Neural cell (in vitro differentiated cells): ENCODE results near the gene IL1RAPL2. TPM values are rescaled to one million over a fixed set of nuclear protein-coding genes. Genes with fewer than 3 reads are reported as not detected.

ENCODE experiments used
- H2AFZ ChIP-seq: fragments of 200-600, 300-800 bp; sonication (generic), shearing (Covaris generic); 2 replicates; pipeline ENCODE4 v1.6.0; 2014; ENCODE audit warnings: low read depth, mild to moderate bottlenecking, antibody characterized with exemption, low read length, moderate library complexity
- H3F3A ChIP-seq: fragments of 200-600 bp; shearing (Covaris generic); 2 replicates; pipeline ENCODE4 v1.6.1; 2016; ENCODE audit warnings: mild to moderate bottlenecking, moderate library complexity, mixed read lengths, antibody characterized with exemption, low read length; ENCODE audit not compliant: insufficient read depth, poor library complexity, severe bottlenecking
- H3K27ac ChIP-seq: fragments of 200-600, 300-800 bp; sonication (generic), shearing (Covaris generic); 2 replicates; pipeline ENCODE4 v1.5.1; 2014; ENCODE audit warnings: mild to moderate bottlenecking, low read length, moderate library complexity
- H3K27me3 ChIP-seq: fragments of 300-800, 200-600 bp; sonication (generic), shearing (Covaris generic); 2 replicates; pipeline ENCODE4 v1.6.0; 2014; ENCODE audit warnings: mild to moderate bottlenecking, low read depth, low read length, moderate library complexity; ENCODE audit not compliant: insufficient read depth
- H3K36me3 ChIP-seq: fragments of 300-800, 200-600 bp; sonication (generic), shearing (Covaris generic); 2 replicates; pipeline ENCODE4 v1.5.1; 2014; ENCODE audit warnings: mild to moderate bottlenecking, antibody characterized with exemption, low read length, moderate library complexity; ENCODE audit not compliant: insufficient read depth
- H3K4me2 ChIP-seq: fragments of 300-800, 200-600 bp; sonication (generic), shearing (Covaris generic); 2 replicates; pipeline ENCODE4 v1.6.0; 2014; ENCODE audit warnings: mild to moderate bottlenecking, low read length
- H3K4me3 ChIP-seq: fragments of 300-800, 200-600 bp; sonication (generic), shearing (Covaris generic); 2 replicates; pipeline ENCODE4 v1.5.1; 2014; ENCODE audit warnings: mild to moderate bottlenecking, low read length, moderate library complexity
- H3K79me2 ChIP-seq: fragments of 200-600 bp; shearing (Covaris generic); replicated peaks from 2 replicates; pipeline ENCODE4 v1.6.0; 2014; ENCODE audit warnings: mild to moderate bottlenecking, low read length, moderate library complexity; ENCODE audit not compliant: insufficient read depth
- H3K9ac ChIP-seq: fragments of 300-800, 200-600 bp; sonication (generic), shearing (Covaris generic); 2 replicates; pipeline ENCODE4 v1.6.1; 2016; ENCODE audit warnings: mild to moderate bottlenecking, low read length, mixed read lengths
- H3K9me2 ChIP-seq: fragments of 200-600 bp; shearing (Covaris generic); 2 replicates; pipeline ENCODE4 v1.6.1; 2016; ENCODE audit warnings: mild to moderate bottlenecking, low read length, mixed read lengths; ENCODE audit not compliant: insufficient read depth
- H3K9me3 ChIP-seq: fragments of 200-600, 300-800 bp; sonication (generic), shearing (Covaris generic); 2 replicates; pipeline ENCODE4 v1.6.1; 2016; ENCODE audit warnings: mild to moderate bottlenecking, mixed run types, low read length, moderate library complexity, mixed read lengths
- H4K20me1 ChIP-seq: fragments of 200-600 bp; shearing (Covaris generic); 2 replicates; pipeline ENCODE4 v1.6.1; 2016; ENCODE audit warnings: mild to moderate bottlenecking, mixed run types; ENCODE audit not compliant: insufficient read depth
- EP300 ChIP-seq: fragments of 450-650 bp; conservative IDR thresholded peaks from 2 replicates; pipeline ENCODE4 v1.6.1; 2014; ENCODE audit warnings: antibody characterized with exemption, mild to moderate bottlenecking, moderate library complexity; ENCODE audit not compliant: poor library complexity, severe bottlenecking
- EZH2 ChIP-seq: fragments of 200-600, 300-800 bp; shearing (Covaris generic), sonication (generic); IDR thresholded peaks from 2 replicates; pipeline ENCODE4 v1.6.1; 2014; ENCODE audit warnings: antibody characterized with exemption, low read length, borderline replicate concordance, mild to moderate bottlenecking; ENCODE audit not compliant: insufficient read depth, poor library complexity, severe bottlenecking
- POLR2AphosphoS5 ChIP-seq: IDR thresholded peaks from 2 replicates; pipeline ENCODE4 v1.6.1; 2012
- RAD21 ChIP-seq: fragments of 450-650 bp; conservative IDR thresholded peaks from 2 replicates; pipeline ENCODE4 v1.6.1; 2014; ENCODE audit warnings: antibody characterized with exemption, mild to moderate bottlenecking, moderate library complexity
- SMC3 ChIP-seq: fragments of 450-650 bp; conservative IDR thresholded peaks from 2 replicates; pipeline ENCODE4 v1.6.1; 2014; ENCODE audit warnings: antibody characterized with exemption, mild to moderate bottlenecking, moderate library complexity; ENCODE audit not compliant: poor library complexity
- TAF1 ChIP-seq: IDR thresholded peaks from 2 replicates; pipeline ENCODE4 v1.6.1; 2012; ENCODE audit warnings: low read depth
- polyA plus RNA-seq: library from polyadenylated mRNA; depleted of rRNA; stranded (reverse); fragments of >200 nt; gene quantifications from 2 replicates; pipeline ENCODE4 v1.2.3, GENCODE V29; 2014
- TF ChIP-seq, protein P1 (sequence below): IDR thresholded peaks from 2 replicates; pipeline ENCODE4 v1.6.1; 2012; ENCODE audit warnings: borderline replicate concordance
- TF ChIP-seq, protein P2 (sequence below): fragments of 450-650 bp; IDR thresholded peaks from 2 replicates; pipeline ENCODE4 v1.5.1; 2014; ENCODE audit warnings: antibody characterized with exemption, mild to moderate bottlenecking, moderate library complexity; ENCODE audit not compliant: poor library complexity, severe bottlenecking

IL1RAPL2 gene
- polyA plus RNA-seq, 1 donor from 2014 or later, result not detected

DNA sequence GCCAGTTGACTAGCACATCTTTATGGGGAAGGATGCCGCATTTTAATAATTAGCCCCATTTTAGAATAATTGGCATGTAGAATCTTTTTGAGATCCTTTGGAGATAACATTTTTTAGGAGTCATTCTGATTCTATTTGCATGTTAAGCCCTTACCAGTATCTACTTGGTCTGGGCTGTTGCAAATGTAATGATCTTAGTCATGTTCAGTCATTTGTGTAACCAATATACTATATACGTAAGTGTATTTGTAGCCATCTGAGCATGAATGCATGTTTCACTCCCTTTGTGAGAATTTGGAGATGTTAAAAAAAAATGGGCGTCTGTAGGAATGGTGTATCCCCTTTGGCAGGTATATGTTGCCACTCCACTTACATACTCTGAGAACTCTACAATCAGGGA lies 535.4 kb downstream of the IL1RAPL2 start:
- H3K4me2 ChIP-seq, result no peak overlapping the region
- no peak overlapping the region for H2AFZ ChIP-seq
- no peaks in the 10 kb centered on the region for H4K20me1 ChIP-seq

DNA sequence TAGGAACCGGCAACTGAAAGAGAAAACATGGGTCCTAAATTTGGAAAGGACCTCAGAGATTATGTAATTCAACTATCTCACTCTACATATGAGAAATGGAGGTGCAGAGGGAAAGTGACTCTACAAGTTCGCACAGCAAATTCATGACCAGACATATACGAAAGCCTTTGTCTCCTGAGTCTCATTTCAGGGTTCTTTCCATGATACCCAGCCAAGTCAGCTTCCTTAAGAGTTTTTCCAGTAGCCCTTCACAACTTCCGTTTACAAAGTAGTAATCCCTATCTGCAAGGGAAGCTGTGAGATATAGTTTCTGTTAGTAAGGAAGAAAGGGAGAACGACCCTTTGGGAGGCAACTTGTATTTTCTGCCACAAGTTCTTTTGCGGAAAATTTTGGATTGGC lies 543.9 kb downstream of the IL1RAPL2 start:
- Histone ChIP-seq H3K27ac (no peak overlapping the region), H2AFZ (no peak overlapping the region), H4K20me1 (no peaks in the 10 kb centered on the region), H3K9me2 (no peaks in the 10 kb centered on the region), H3K9ac (no peak overlapping the region), H3F3A (no peaks in the 10 kb centered on the region), H3K79me2 (no peaks in the 10 kb centered on the region), H3K9me3 (no peaks in the 10 kb centered on the region), H3K27me3 (no peaks in the 10 kb centered on the region), H3K36me3 (no peaks in the 10 kb centered on the region), H3K4me2 (no peak overlapping the region), H3K4me3 (no peak overlapping the region)
- TF ChIP-seq TAF1 (no peak), EP300 (no peak), RAD21 (no peak), POLR2AphosphoS5 (no peak), EZH2 (no peak)
- TF ChIP-seq, protein P1, sequence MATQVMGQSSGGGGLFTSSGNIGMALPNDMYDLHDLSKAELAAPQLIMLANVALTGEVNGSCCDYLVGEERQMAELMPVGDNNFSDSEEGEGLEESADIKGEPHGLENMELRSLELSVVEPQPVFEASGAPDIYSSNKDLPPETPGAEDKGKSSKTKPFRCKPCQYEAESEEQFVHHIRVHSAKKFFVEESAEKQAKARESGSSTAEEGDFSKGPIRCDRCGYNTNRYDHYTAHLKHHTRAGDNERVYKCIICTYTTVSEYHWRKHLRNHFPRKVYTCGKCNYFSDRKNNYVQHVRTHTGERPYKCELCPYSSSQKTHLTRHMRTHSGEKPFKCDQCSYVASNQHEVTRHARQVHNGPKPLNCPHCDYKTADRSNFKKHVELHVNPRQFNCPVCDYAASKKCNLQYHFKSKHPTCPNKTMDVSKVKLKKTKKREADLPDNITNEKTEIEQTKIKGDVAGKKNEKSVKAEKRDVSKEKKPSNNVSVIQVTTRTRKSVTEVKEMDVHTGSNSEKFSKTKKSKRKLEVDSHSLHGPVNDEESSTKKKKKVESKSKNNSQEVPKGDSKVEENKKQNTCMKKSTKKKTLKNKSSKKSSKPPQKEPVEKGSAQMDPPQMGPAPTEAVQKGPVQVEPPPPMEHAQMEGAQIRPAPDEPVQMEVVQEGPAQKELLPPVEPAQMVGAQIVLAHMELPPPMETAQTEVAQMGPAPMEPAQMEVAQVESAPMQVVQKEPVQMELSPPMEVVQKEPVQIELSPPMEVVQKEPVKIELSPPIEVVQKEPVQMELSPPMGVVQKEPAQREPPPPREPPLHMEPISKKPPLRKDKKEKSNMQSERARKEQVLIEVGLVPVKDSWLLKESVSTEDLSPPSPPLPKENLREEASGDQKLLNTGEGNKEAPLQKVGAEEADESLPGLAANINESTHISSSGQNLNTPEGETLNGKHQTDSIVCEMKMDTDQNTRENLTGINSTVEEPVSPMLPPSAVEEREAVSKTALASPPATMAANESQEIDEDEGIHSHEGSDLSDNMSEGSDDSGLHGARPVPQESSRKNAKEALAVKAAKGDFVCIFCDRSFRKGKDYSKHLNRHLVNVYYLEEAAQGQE, result no peak

More for the DNA sequence above, 535.4 kb downstream of the IL1RAPL2 start:
- Histone ChIP-seq H3K36me3 (no peaks in the 10 kb centered on the region), H3K79me2 (no peaks in the 10 kb centered on the region), H3F3A (no peaks in the 10 kb centered on the region), H3K9me3 (no peaks in the 10 kb centered on the region), H3K4me3 (no peak overlapping the region), H3K27ac (no peak overlapping the region), H3K9me2 (no peaks in the 10 kb centered on the region), H3K27me3 (no peaks in the 10 kb centered on the region), H3K9ac (no peak overlapping the region)
- TF ChIP-seq RAD21 (no peak), SMC3 (no peak), EP300 (no peak), TAF1 (no peak), POLR2AphosphoS5 (no peak), EZH2 (no peak)
- TF ChIP-seq, protein P2, sequence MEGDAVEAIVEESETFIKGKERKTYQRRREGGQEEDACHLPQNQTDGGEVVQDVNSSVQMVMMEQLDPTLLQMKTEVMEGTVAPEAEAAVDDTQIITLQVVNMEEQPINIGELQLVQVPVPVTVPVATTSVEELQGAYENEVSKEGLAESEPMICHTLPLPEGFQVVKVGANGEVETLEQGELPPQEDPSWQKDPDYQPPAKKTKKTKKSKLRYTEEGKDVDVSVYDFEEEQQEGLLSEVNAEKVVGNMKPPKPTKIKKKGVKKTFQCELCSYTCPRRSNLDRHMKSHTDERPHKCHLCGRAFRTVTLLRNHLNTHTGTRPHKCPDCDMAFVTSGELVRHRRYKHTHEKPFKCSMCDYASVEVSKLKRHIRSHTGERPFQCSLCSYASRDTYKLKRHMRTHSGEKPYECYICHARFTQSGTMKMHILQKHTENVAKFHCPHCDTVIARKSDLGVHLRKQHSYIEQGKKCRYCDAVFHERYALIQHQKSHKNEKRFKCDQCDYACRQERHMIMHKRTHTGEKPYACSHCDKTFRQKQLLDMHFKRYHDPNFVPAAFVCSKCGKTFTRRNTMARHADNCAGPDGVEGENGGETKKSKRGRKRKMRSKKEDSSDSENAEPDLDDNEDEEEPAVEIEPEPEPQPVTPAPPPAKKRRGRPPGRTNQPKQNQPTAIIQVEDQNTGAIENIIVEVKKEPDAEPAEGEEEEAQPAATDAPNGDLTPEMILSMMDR, result no peak
- TF ChIP-seq, protein P1, result no peak
